Sigmoid colon (tissue), 4 donors: ENCODE results near the gene FOLH1.
"Not testable (repeated sequence)": the region's sequence is repeated elsewhere in the genome, so short reads cannot be mapped to it uniquely, and the experiment has no call there.

ENCODE experiments used
- CTCF ChIP-seq, 4 experiments: fragments of 450-650 bp in 3 of 4; fragments of 200-600 bp in 1 of 4; IDR thresholded peaks; one replicate each; pipeline ENCODE4 v1.5.1; 2016 to 2019; ENCODE audit warnings: antibody characterized with exemption in 4 of 4, mild to moderate bottlenecking in 3 of 4, moderate library complexity in 2 of 4
- EP300 ChIP-seq, 4 donors: sonication (generic); formaldehyde crosslinking; IDR thresholded peaks; one replicate each; pipeline ENCODE4 v1.6.1; 2017; ENCODE audit warnings: antibody characterized with exemption in 4 of 4
- POLR2A ChIP-seq, 2 donors: fragments of 450-650 bp; IDR thresholded peaks; one replicate each; pipeline ENCODE4 v1.6.1; 2016; ENCODE audit warnings: antibody characterized with exemption in 2 of 2, mild to moderate bottlenecking in 2 of 2, moderate library complexity in 2 of 2
- POLR2AphosphoS5 ChIP-seq, 4 donors: sonication (generic); formaldehyde crosslinking; IDR thresholded peaks; one replicate each; pipeline ENCODE4 v1.6.1; 2017; ENCODE audit warnings: antibody characterized with exemption in 4 of 4

DNA sequence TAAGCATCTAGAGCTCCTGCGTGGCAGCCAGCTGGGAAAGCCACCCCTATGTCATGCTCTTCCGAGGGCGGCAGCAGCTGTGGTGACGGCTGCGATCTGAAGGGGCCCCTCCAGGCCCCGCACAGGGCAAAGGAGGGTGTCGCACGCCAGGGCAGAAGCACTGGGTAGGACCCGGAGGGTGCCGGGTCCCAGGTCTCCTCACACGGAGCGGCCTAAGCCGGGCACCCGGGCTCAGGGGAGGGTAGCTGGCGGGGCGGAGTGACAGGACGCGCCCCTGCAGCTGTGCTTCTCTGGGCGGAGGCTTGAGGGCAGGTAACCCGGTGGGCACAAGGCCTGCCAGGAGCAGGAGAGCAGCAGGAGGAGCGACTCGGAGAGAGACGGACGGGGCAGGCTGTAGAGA is 106.0 kb downstream of the FOLH1 start:
- not testable (repeated sequence) for TF ChIP-seq CTCF, EP300, POLR2AphosphoS5, POLR2A (IDR thresholded peaks at IDR 0.05)
